Naive thymus-derived CD8-positive, alpha-beta T cell (primary cell): ENCODE data around the gene GLRX5. TPM values are rescaled to one million over a fixed set of nuclear protein-coding genes. Genes with fewer than 3 reads are reported as not detected.
A peak's percentile ranks its signal among the peaks of the same experiment; 100 is the strongest.

Experiments
- ATAC-seq, 2 donors: fragments of 150-1000 bp; cut with Tn5 transposase in 1 of 2; sonication (Bioruptor Pico), chemical (Tn5 transposase) in 1 of 2; 1 replicate in 1 of 2; 2 replicates in 1 of 2; pipeline ENCODE4 v1.10.0; 2021; ENCODE audit warnings: mild to moderate bottlenecking in 2 of 2, moderate library complexity in 2 of 2
- POLR2A ChIA-PET: fragments of 350-600 bp; sonication (Branson Sonifier 250); formaldehyde crosslinking; loops from one replicate; lab custom pipeline; 2021; ENCODE audit warnings: antibody characterized with exemption; lab: Charles Lee
- DNase-seq, 10 donors: peaks; one replicate each; pipeline versions ENCODE4 v3.0.0 to v3.0.0-alpha.2; 2020 to 2022
- H3K27ac Mint-ChIP-seq, 10 donors: one replicate each; pipeline ENCODE4 v1.8.0; 2020 to 2022; ENCODE audit warnings: mild to moderate bottlenecking in 10 of 10, mixed read lengths in 10 of 10, moderate library complexity in 4 of 10, inconsistent platforms in 1 of 10
- H3K27me3 Mint-ChIP-seq, 5 donors: one replicate each; pipeline ENCODE4 v1.8.0; 2021 to 2022; ENCODE audit warnings: mixed read lengths in 5 of 5
- H3K36me3 Mint-ChIP-seq, 3 donors: one replicate each; pipeline ENCODE4 v1.8.0; 2020 to 2022; ENCODE audit warnings: mixed read lengths in 3 of 3, mild to moderate bottlenecking in 2 of 3, inconsistent platforms in 1 of 3
- H3K4me1 Mint-ChIP-seq, 4 donors: one replicate each; pipeline ENCODE4 v1.8.0; 2021 to 2022; ENCODE audit warnings: mixed read lengths in 4 of 4
- H3K4me3 Mint-ChIP-seq, 10 donors: one replicate each; pipeline ENCODE4 v1.8.0; 2020 to 2022; ENCODE audit warnings: mild to moderate bottlenecking in 10 of 10, mixed read lengths in 10 of 10, moderate library complexity in 6 of 10, inconsistent platforms in 1 of 10
- H3K9me3 Mint-ChIP-seq, 9 donors: one replicate each; pipeline ENCODE4 v1.8.0; 2020 to 2022; ENCODE audit warnings: mixed read lengths in 9 of 9, mild to moderate bottlenecking in 3 of 9, inconsistent platforms in 1 of 9, moderate library complexity in 1 of 9
- polyA plus RNA-seq, 3 donors: library from polyadenylated mRNA; unstranded; fragments of 300-500 nt; fragmentation: Illumina TruSeq; gene quantifications; one replicate each; pipeline ENCODE4 v1.2.3, GENCODE V29; 2021
- total RNA-seq, 8 experiments: library from RNA in 2 of 8; stranded (reverse) in 2 of 8; gene quantifications; one replicate each; pipeline ENCODE4 v1.2.3 and lab custom pipeline; 2021 to 2026

The GLRX5 gene
- total and polyA plus RNA-seq, 5 experiments from 2014 or later: 17.9 to 87.6 (median 61.6) TPM

DNA sequence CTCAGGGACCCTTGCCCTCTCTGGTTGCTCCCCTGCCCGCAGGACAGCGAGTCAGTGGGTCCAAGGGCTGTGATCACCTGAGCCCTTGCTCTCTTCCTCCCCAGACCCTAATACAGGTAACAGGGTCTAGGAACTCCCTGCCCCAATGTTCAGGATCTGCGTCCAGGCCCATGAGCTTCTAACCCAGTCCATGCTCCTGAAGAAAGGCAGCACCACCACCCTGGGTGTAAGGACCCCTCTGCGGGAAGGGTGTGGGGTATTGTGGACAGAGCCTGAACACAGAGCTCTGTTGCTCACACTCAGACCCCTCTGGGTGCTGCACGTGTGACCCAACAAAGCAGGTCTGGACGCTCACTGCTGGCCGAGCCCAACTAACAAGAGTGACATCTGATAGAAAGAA lies 18.3 kb downstream of the GLRX5 start:
- no peak for ATAC-seq
- no peaks in the 10 kb centered on the region for H3K4me1 Mint-ChIP-seq
- H3K27me3 Mint-ChIP-seq: no peaks in the 10 kb centered on the region
- POLR2A ChIA-PET: no interaction called here
- no peak overlapping the region for H3K4me3 Mint-ChIP-seq
- peaks cover 0 to 10% (median 8%) of the 10 kb centered on the region in 3 donors for H3K36me3 Mint-ChIP-seq
- peak overlapping the region in 2 of 10 donors; percentile 21 to 72 for H3K27ac Mint-ChIP-seq
- peaks cover 0 to 2% (median 0%) of the 10 kb centered on the region in 9 donors for H3K9me3 Mint-ChIP-seq
- no peak for DNase-seq

DNA sequence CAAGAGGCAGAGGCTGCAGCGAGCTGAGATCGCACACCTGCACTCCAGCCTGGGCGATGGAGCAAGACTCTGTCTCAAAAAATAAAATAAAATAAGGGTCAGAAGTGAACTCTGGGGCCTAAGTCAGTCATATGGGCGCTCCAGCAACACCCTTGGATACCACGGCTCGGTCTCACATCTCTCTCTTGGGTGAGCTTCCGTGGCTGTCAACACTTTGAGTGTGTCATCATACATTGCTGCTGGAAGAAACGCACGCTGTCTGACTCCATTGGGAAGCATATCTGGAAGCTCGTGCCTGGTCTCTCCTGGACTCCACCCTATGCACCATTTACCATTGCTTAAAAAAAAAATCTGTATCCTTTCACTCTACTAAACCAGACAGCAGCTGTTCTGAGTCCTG lies 20.2 kb downstream of the GLRX5 start:
- POLR2A ChIA-PET: no interaction called here
- H3K27me3 Mint-ChIP-seq: peaks cover 0 to 1% (median 0%) of the 10 kb centered on the region in 5 donors
- H3K4me1 Mint-ChIP-seq: no peaks in the 10 kb centered on the region
- no peak overlapping the region for H3K27ac Mint-ChIP-seq
- H3K4me3 Mint-ChIP-seq: no peak overlapping the region
- H3K9me3 Mint-ChIP-seq: peaks cover 0 to 2% (median 0%) of the 10 kb centered on the region in 9 donors
- DNase-seq: no peak
- no peak for ATAC-seq
- peaks cover 0 to 4% (median 4%) of the 10 kb centered on the region in 3 donors for H3K36me3 Mint-ChIP-seq

DNA sequence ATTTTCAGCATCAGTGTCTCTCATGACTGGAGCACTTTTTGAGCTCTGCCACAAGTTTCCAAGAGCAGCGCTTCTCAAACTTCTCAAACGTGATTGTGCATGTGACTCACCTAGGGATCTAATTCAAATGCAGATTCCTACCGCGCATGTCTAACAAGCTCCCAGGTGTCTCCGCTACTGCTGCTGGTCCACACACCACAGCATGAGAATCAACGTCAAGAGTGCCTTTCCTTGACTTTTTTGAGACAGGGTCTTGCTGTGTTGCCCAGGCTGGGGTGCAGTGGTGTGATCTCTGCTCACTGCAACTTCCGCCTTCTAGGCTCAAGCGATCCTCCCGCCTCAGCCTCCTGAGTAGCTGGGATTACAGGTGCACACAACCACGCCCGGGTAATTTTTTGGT lies 22.4 kb downstream of the GLRX5 start:
- no peak overlapping the region for H3K4me3 Mint-ChIP-seq
- H3K27ac Mint-ChIP-seq: no peak overlapping the region
- DNase-seq (no peak), ATAC-seq (no peak)
- peaks cover 2 to 10% (median 7%) of the 10 kb centered on the region in 5 donors for H3K27me3 Mint-ChIP-seq
- peaks cover 4 to 6% (median 5%) of the 10 kb centered on the region in 4 donors for H3K4me1 Mint-ChIP-seq
- POLR2A ChIA-PET: no interaction called here
- H3K36me3 Mint-ChIP-seq: no peaks in the 10 kb centered on the region
- H3K9me3 Mint-ChIP-seq: no peaks in the 10 kb centered on the region

DNA sequence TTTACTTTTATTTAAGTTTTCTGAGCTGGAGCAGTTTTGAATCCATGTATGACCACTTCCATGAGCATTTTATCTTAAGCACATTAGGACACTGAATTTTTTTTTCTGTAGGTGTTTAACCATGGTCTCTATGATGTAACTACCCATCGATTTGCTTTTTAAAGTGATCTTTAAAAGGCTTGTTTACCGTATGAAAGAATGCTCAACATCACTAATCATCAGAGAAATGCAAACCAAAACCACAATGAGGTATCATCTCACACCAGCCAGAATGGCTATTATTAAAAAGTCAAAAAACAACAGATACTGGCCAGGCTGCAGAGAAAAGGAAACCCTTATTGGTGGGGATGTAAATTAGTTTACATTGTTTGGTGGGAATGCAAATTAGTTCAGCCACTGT lies 23.0 kb downstream of the GLRX5 start:
- POLR2A ChIA-PET: no interaction called here
- no peak overlapping the region for H3K27ac Mint-ChIP-seq
- DNase-seq: no peak
- peaks cover 2 to 14% (median 8%) of the 10 kb centered on the region in 5 donors for H3K27me3 Mint-ChIP-seq
- no peaks in the 10 kb centered on the region for H3K9me3 Mint-ChIP-seq
- no peak overlapping the region for H3K4me3 Mint-ChIP-seq
- H3K4me1 Mint-ChIP-seq: peaks cover 4 to 6% (median 5%) of the 10 kb centered on the region in 4 donors
- H3K36me3 Mint-ChIP-seq: no peaks in the 10 kb centered on the region
- ATAC-seq: no peak

DNA sequence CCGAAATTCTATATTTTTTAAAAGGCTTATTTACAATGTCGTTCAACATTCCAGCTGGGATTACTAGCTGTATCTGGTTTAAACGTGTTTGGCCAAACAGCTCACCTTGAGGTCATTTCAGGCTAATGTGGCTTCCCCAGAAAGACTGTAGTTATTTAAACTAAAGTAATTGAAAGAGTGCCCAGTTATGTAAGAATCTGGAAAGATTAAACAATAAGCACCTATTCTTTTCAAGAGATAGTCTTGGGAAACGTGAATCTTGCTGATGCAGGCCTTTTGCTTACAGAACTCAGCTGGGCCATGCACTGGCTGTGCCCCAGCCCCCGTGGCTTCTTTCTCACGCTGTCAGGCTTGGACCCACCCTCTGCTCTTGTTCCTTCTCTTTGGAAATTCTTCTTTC lies 24.4 kb downstream of the GLRX5 start:
- Mint-ChIP-seq H3K27me3 (peaks cover 2 to 14% (median 8%) of the 10 kb centered on the region in 5 donors), H3K36me3 (no peaks in the 10 kb centered on the region), H3K4me1 (peaks cover 4 to 6% (median 5%) of the 10 kb centered on the region in 4 donors), H3K9me3 (no peaks in the 10 kb centered on the region), H3K27ac (no peak overlapping the region), H3K4me3 (no peak overlapping the region)
- POLR2A ChIA-PET: interaction anchor here (0.7 kb wide), 1 partner anchor 667 kb away, joined by 3 read pairs; no protein-coding TSS in a partner anchor
- no peak for DNase-seq
- no peak for ATAC-seq

DNA sequence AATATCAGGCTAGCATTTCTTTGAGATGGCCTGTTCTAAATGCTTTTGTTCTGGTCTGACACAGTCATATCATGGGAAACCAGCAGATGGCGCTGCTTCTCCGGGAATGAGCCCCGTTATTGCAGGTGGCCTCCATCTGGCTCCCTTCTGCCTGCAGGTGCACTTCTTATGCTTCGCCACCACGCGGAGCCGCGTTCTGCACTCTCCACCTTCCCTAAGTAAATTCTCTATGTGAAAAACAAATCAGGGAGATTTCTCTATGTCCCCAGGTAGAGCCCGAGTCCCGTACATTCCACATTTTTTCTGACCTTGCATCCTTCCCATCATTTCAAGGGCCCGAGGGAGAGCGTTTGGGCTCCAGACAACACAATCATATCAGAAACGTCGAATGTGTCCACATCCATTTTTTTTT lies 26.2 kb downstream of the GLRX5 start:
- Mint-ChIP-seq H3K27me3 (peaks cover 2 to 14% (median 8%) of the 10 kb centered on the region in 5 donors), H3K4me3 (no peak overlapping the region), H3K36me3 (no peaks in the 10 kb centered on the region), H3K4me1 (peaks cover 4 to 6% (median 5%) of the 10 kb centered on the region in 4 donors), H3K27ac (peak overlapping the region in 2 of 10 donors; percentile 9 to 12), H3K9me3 (no peaks in the 10 kb centered on the region)
- POLR2A ChIA-PET: no interaction called here
- ATAC-seq (peak; percentile 87 to 99), DNase-seq (peak; percentile 59 to 91 (median 76))

DNA sequence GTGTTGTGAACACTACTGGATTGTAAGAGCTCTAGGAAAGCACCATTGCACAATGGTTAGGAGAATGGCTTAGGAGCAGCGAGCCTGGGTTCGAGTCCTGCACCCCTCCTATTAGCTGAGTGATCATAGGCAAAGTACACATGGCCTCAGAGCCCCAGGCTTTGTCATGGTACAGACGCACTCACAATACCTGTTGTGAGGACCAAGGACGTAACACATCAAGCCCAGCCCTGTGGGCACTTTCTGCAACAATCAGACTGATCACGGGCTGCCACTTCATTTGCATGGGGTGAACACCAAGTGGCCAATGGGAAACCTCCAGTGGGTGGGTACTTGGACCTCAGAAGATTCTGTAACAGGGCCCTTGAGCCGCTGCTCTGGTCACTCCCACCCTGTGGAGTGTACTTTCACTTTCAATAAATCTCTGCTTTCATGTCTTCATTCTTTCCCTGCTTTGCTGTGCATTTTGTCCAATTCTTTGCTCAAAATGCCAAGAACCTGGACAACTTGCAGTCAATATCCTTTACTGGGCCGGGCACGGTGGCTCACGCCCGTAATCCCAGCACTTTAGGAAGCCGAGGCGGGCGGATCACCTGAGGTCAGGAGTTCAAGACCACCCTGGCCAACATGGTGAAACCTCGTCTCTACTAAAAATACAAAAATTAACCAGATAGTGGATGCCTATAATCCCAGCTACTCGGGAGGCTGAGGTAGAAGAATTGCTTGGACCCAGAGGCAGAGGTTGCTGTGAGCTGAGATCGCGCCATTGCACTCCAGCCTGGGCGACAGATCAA lies 28.2 kb downstream of the GLRX5 start:
- peaks cover 2 to 14% (median 8%) of the 10 kb centered on the region in 5 donors for H3K27me3 Mint-ChIP-seq

DNA sequence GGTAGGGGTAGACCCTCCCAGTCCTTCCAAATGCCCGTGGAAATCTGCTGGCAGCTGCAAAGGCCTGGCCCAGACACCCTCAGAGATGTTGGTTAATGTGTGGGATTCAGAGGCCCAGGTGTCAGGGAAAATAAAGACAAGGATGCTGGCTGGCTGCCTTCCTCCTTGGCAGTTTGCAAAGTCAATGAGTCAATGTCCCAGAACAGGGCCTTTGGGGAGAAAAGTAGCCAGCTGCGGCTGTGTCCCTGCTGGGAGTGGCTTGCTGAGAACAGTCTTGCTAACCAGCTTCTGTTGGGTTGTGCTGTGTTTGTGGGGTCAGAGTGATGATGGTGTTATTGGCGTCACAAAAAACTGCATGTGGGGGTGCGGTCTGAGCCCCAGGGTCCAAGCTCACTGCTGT lies 29.2 kb downstream of the GLRX5 start:
- ATAC-seq (no peak), DNase-seq (no peak)
- Mint-ChIP-seq H3K36me3 (no peaks in the 10 kb centered on the region), H3K4me1 (peaks cover 4 to 6% (median 5%) of the 10 kb centered on the region in 4 donors), H3K27me3 (peaks cover 2 to 14% (median 8%) of the 10 kb centered on the region in 5 donors), H3K9me3 (no peaks in the 10 kb centered on the region), H3K27ac (no peak overlapping the region), H3K4me3 (no peak overlapping the region)
- POLR2A ChIA-PET: no interaction called here

More for the DNA sequence above, 28.2 kb downstream of the GLRX5 start:
- H3K4me1 Mint-ChIP-seq: peaks cover 4 to 6% (median 5%) of the 10 kb centered on the region in 4 donors
- ATAC-seq: no peak
- POLR2A ChIA-PET: no interaction called here
- H3K9me3 Mint-ChIP-seq: no peaks in the 10 kb centered on the region
- DNase-seq: no peak
- H3K27ac Mint-ChIP-seq: no peak overlapping the region
- no peak overlapping the region for H3K4me3 Mint-ChIP-seq
- H3K36me3 Mint-ChIP-seq: no peaks in the 10 kb centered on the region

DNA sequence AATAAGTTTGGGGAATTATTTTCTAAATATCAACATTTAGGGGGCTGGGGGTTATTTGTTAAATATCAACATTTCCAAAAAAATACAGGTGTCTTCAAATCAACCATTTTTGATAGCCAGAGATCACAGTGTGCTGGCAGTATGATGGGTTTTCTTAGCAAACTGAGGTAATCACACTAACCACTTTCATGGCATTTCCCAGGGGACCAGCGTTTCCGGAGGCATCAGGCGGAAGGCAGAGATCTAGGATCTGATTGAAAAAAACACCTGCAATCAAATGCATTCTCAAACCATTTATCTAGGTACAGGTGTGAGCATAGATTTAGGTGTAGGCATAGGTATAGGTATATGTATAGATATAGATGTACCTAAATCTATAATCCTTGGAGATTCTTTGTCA lies 34.6 kb downstream of the GLRX5 start:
- no peak for ATAC-seq
- DNase-seq: no peak
- Mint-ChIP-seq H3K4me3 (no peak overlapping the region), H3K9me3 (no peaks in the 10 kb centered on the region), H3K27me3 (peaks cover 0 to 9% (median 4%) of the 10 kb centered on the region in 5 donors), H3K36me3 (no peaks in the 10 kb centered on the region), H3K27ac (no peak overlapping the region), H3K4me1 (no peaks in the 10 kb centered on the region)
- POLR2A ChIA-PET: no interaction called here

DNA sequence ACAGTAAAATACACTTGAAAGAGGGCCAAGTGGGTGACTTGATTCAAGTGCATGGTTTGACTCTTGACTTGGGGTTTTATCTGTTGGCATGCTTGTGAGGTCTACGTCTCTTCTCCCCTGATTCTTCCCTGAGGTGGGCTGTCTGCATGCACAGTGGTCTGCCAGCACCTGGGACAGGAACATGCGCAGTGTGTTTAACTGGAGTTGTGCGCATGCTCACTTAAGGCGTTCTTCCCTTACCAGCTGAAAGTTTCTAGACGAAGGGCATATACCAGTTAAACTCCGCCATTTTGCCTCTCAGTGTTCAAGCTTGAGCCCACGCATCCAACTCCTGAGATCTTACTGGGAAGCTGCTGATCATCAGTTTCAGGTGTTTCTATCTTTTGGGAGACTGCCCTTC lies 38.5 kb downstream of the GLRX5 start:
- POLR2A ChIA-PET: no interaction called here
- Mint-ChIP-seq H3K4me3 (no peak overlapping the region), H3K27me3 (peaks cover 8 to 23% (median 9%) of the 10 kb centered on the region in 5 donors), H3K36me3 (no peaks in the 10 kb centered on the region), H3K27ac (no peak overlapping the region), H3K4me1 (no peaks in the 10 kb centered on the region), H3K9me3 (no peaks in the 10 kb centered on the region)
- ATAC-seq (no peak), DNase-seq (no peak)

DNA sequence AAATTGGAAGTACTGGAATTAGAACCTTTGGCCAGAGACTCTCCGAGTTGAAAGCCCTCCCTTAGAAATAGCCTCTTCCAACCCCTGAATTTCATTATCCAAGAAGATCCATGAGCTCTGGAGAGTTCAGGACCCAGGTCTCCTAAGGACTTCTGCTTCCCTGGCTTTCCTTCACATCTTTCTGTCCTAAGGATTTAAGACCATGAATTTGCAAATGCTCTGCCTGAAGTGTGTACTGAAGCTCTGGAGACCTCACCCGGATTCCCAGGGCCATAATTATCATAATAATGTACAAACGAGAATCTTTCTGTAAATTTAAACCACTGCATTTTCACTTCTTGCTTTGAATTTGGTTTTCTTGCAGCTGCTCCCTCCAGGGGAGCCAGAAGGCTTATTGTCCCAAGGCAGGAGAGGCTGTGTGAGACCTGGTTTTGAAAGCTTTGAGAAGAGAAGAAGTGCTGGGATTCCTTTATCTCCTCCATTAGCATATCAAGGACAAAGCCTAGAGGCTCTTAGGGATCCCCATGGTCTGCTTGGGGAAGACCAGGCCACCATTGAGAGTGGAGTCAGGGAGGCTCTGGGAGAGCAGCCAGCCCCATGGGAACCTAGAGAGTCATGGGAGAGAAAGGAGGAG lies 41.1 kb downstream of the GLRX5 start:
- DNase-seq (no peak), ATAC-seq (no peak)
- Mint-ChIP-seq H3K9me3 (no peaks in the 10 kb centered on the region), H3K27me3 (peaks cover 9 to 33% (median 12%) of the 10 kb centered on the region in 5 donors), H3K4me1 (no peaks in the 10 kb centered on the region), H3K4me3 (no peak overlapping the region), H3K36me3 (no peaks in the 10 kb centered on the region), H3K27ac (no peak overlapping the region)
- POLR2A ChIA-PET: no interaction called here

DNA sequence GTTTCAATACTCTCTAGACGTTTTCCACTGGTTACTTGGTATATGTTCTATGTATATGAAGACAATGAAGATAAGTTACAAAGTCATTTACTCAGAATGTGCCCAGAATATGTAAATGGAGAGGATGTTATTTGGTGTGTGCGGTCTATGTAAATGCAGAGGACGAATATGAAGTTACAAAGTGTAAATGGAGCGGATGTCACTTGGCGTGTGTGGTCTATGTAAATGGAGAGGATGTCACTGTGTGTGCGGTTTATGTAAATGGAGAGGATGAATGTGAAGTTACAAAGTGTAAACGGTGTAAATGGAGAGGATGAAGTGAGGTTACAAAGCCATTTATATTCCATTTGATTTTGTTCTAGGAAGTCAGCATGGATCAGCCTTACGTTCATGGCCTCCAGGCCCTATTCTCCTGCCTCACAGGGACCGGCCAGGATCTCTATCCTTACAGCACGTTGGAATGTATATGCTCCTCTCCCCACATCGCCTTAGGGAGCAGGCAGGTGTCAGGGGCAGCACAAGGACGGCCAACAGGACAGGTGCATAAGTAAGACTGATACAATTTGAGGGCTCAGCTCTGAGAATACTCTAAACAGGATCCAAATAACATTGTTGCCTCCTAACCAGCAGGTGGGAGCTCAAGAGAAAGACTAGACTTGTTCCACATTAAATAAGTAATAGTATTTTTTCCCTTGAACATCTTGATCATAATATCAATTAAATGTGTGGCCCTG lies 42.4 kb downstream of the GLRX5 start:
- no peaks in the 10 kb centered on the region for H3K4me1 Mint-ChIP-seq
- no peaks in the 10 kb centered on the region for H3K36me3 Mint-ChIP-seq
- no peaks in the 10 kb centered on the region for H3K9me3 Mint-ChIP-seq
- ATAC-seq (no peak), DNase-seq (no peak)
- H3K27ac Mint-ChIP-seq: no peak overlapping the region
- peaks cover 9 to 33% (median 12%) of the 10 kb centered on the region in 5 donors for H3K27me3 Mint-ChIP-seq
- H3K4me3 Mint-ChIP-seq: no peak overlapping the region
- POLR2A ChIA-PET: no interaction called here
